AG04450 (cell line): ENCODE results near the gene LIN54. TPM values are rescaled to one million over a fixed set of nuclear protein-coding genes. Genes with fewer than 3 reads are reported as not detected.
"Not testable (repeated sequence)": the region's sequence is repeated elsewhere in the genome, so short reads cannot be mapped to it uniquely, and the experiment has no call there.

ENCODE experiments used
- CTCF ChIA-PET: fragments of 300-600, 350-600 bp; formaldehyde crosslinking; extraction: SDS; loops from one replicate; lab custom pipeline; 2022; ENCODE audit warnings: antibody characterized with exemption, inconsistent platforms; lab: Charles Lee
- POLR2A ChIA-PET: fragments of 350-600 bp; formaldehyde crosslinking; extraction: SDS; loops from one replicate; lab custom pipeline; 2021; ENCODE audit warnings: antibody characterized with exemption, inconsistent platforms; lab: Yijun Ruan, JAX
- DNase-seq: peaks from one replicate; pipeline ENCODE4 v3.0.0-alpha.2; 2011; ENCODE audit warnings: low read depth, low spot score
- H3K27ac ChIP-seq: one replicate; pipeline ENCODE4 v1.5.1; 2012; ENCODE audit warnings: low read depth, low read length, control low read depth
- H3K27me3 ChIP-seq: one replicate; pipeline ENCODE4 v1.6.0; 2012; ENCODE audit warnings: low read length; ENCODE audit not compliant: control insufficient read depth, insufficient read depth
- H3K4me3 ChIP-seq: 2 replicates; pipeline ENCODE4 v1.5.1; 2011; ENCODE audit warnings: mild to moderate bottlenecking, low read depth, low read length, control low read depth
- H3K9me3 ChIP-seq: 2 replicates; pipeline ENCODE4 v1.5.1; 2012; ENCODE audit warnings: low read length; ENCODE audit not compliant: control insufficient read depth, insufficient read depth
- CTCF ChIP-seq: IDR thresholded peaks from 2 replicates; pipeline ENCODE4 v1.5.1; 2011; ENCODE audit warnings: low read depth, low read length, control low read depth, inconsistent platforms
- polyA plus RNA-seq: library from polyadenylated mRNA; depleted of rRNA; stranded (reverse); fragments of >200 nt; gene quantifications from 2 replicates; pipeline ENCODE4 v1.2.3, GENCODE V29; 2011

The LIN54 gene
- polyA plus RNA-seq, 1 experiment: 13.9 TPM

DNA sequence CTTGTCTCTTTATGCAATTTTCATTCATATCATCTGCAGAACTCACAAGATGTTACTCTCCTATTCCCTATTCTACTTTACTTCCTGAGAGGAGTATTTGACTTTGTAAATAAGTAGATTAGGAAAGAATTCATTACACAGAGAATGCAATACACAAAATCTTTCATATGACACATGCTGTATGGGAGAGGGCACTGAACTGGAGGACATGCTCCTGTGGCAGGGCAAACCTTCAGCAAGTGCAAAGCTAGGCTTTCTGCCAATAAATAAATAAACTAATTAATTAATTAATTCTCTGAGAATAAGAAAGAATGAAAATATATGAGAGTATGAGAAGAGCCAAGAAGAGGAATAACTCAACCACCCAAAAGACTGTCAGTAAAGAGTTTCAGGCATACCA lies 76.2 kb downstream of the LIN54 start:
- Histone ChIP-seq H3K27ac (no peak overlapping the region), H3K27me3 (no peaks in the 10 kb centered on the region), H3K4me3 (no peak overlapping the region), H3K9me3 (0 out of 2 replicates have a peak, but pooled peaks cover 4% of the 10 kb centered on the region)
- ChIA-PET CTCF (no interaction called here), POLR2A (no interaction called here)
- no peak for DNase-seq
- TF ChIP-seq CTCF: no peak

- 0 out of 2 replicates have a peak, but pooled peaks cover 4% of the 10 kb centered on the region for H3K9me3 ChIP-seq
- H3K27ac ChIP-seq: no peak overlapping the region
- POLR2A ChIA-PET: no interaction called here
- H3K4me3 ChIP-seq: no peak overlapping the region
- no peak for DNase-seq
- TF ChIP-seq CTCF: no peak
- no peaks in the 10 kb centered on the region for H3K27me3 ChIP-seq
- CTCF ChIA-PET: no interaction called here
These were observed 79.5 kb downstream of the LIN54 start for GRCh38 chr4:82930848-82931755.

DNA sequence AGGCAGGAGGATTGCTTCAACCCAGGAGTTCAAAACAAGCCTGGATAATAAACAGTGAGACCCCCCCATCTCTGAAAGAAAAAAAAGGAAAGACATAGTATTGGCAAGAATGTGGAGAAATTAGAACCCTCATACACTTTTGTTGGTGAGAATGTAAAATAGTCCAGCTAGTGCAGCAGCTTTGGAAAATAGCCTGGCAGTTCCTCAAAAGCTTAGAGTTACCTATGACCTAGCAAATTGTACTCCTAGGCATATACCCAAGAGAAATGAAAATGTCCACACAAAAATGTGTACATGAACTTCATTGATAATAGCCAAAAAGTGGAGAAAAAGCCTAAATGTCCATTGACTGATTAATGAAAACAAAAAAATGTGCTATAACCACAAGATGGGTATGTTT lies 88.8 kb downstream of the LIN54 start:
- TF ChIP-seq CTCF: no peak
- H3K27me3 ChIP-seq: no peaks in the 10 kb centered on the region
- POLR2A ChIA-PET: no interaction called here
- H3K27ac ChIP-seq: no peak overlapping the region
- H3K4me3 ChIP-seq: no peak overlapping the region
- no peaks in the 10 kb centered on the region for H3K9me3 ChIP-seq
- CTCF ChIA-PET: no interaction called here
- no peak for DNase-seq

- Histone ChIP-seq H3K27me3 (no peaks in the 10 kb centered on the region), H3K9me3 (no peaks in the 10 kb centered on the region), H3K27ac (no peak overlapping the region), H3K4me3 (no peak overlapping the region)
- ChIA-PET CTCF (no interaction called here), POLR2A (no interaction called here)
- no peak for TF ChIP-seq CTCF
- DNase-seq: no peak
These were observed 91.2 kb downstream of the LIN54 start for GRCh38 chr4:82919386-82919785.

- H3K4me3 ChIP-seq: no peak overlapping the region
- DNase-seq: no peak
- ChIA-PET CTCF (no interaction called here), POLR2A (no interaction called here)
- no peak overlapping the region for H3K27ac ChIP-seq
- no peaks in the 10 kb centered on the region for H3K27me3 ChIP-seq
- H3K9me3 ChIP-seq: no peaks in the 10 kb centered on the region
- TF ChIP-seq CTCF: no peak
These were observed 92.5 kb downstream of the LIN54 start for GRCh38 chr4:82918091-82918490.

GRCh38 chr4:82913968-82914367 lies 96.7 kb downstream of the LIN54 start:
- POLR2A ChIA-PET, H3K27me3 ChIP-seq, CTCF ChIA-PET, H3K9me3 ChIP-seq, H3K27ac ChIP-seq, DNase-seq, H3K4me3 ChIP-seq: not testable (repeated sequence)
